SK-N-SH (cell line): ENCODE data around the gene IL26. TPM values are rescaled to one million over a fixed set of nuclear protein-coding genes. Genes with fewer than 3 reads are reported as not detected.

ENCODE experiments used
- CTCF ChIA-PET: fragments of 300-600, 350-600 bp; formaldehyde crosslinking; extraction: SDS; loops from one replicate; lab custom pipeline; 2021; lab: Yijun Ruan, JAX
- POLR2A ChIA-PET: fragments of 350-600 bp; sonication (Branson Sonifier 250); formaldehyde crosslinking; extraction: SDS; loops from one replicate; lab custom pipeline; 2020; ENCODE audit warnings: antibody characterized with exemption, inconsistent platforms; lab: Yijun Ruan, JAX
- DNase-seq: peaks from one replicate; pipeline ENCODE4 v3.0.0; 2012
- H2AFZ ChIP-seq: fragments of 200-600 bp; sonication (generic); 2 replicates; pipeline ENCODE4 v1.8.1; 2016; ENCODE audit warnings: antibody characterized with exemption, mild to moderate bottlenecking, low read depth
- H3F3A ChIP-seq: fragments of 200-600 bp; sonication (generic); replicated peaks from 2 replicates; pipeline ENCODE3; 2016; ENCODE audit warnings: antibody characterized with exemption, mild to moderate bottlenecking; ENCODE audit not compliant: insufficient read depth
- H3K27ac ChIP-seq, 2 experiments: fragments of 200-500 bp in 1 of 2; fragments of 200-600 bp in 1 of 2; sonication (Bioruptor generic) in 1 of 2; sonication (generic), shearing (Covaris generic) in 1 of 2; 2 replicates each; pipeline versions ENCODE4 v1.5.1 to v1.6.1; 2014 to 2016; ENCODE audit warnings: low read depth in 2 of 2, inconsistent platforms in 1 of 2, low read length in 1 of 2, mild to moderate bottlenecking in 1 of 2, mixed read lengths in 1 of 2
- H3K27me3 ChIP-seq: fragments of 200-600 bp; sonication (generic), shearing (Covaris generic); 2 replicates; pipeline ENCODE4 v1.6.1; 2016; ENCODE audit warnings: mixed run types; ENCODE audit not compliant: insufficient read depth
- H3K36me3 ChIP-seq, 2 experiments: fragments of 200-500 bp in 1 of 2; fragments of 200-600 bp in 1 of 2; sonication (Bioruptor generic) in 1 of 2; sonication (generic) in 1 of 2; replicated peaks in 1 of 2; 2 replicates each; pipeline versions ENCODE3 to v1.5.1; 2014 to 2016; ENCODE audit warnings: low read length in 1 of 2, mild to moderate bottlenecking in 1 of 2; ENCODE audit not compliant: insufficient read depth in 2 of 2, control insufficient read depth in 1 of 2
- H3K4me1 ChIP-seq, 2 experiments: fragments of 200-500 bp in 1 of 2; fragments of 200-600 bp in 1 of 2; sonication (Bioruptor generic) in 1 of 2; sonication (generic), shearing (Covaris generic) in 1 of 2; 2 replicates each; pipeline versions ENCODE4 v1.5.1 to v1.6.1; 2014 to 2016; ENCODE audit warnings: low read depth in 1 of 2, low read length in 1 of 2, mixed run types in 1 of 2; ENCODE audit not compliant: insufficient read depth in 2 of 2, control insufficient read depth in 1 of 2
- H3K4me2 ChIP-seq: fragments of 200-600 bp; sonication (generic), shearing (Covaris generic); 2 replicates; pipeline ENCODE4 v1.6.1; 2017; ENCODE audit warnings: mixed run types
- H3K4me3 ChIP-seq, 2 experiments: fragments of 200-500 bp in 1 of 2; fragments of 200-600 bp in 1 of 2; sonication (Bioruptor generic) in 1 of 2; sonication (generic), shearing (Covaris generic) in 1 of 2; 2 replicates each; pipeline versions ENCODE4 v1.5.1 to v1.8.1; 2014 to 2016; ENCODE audit warnings: low read depth in 2 of 2, inconsistent platforms in 1 of 2, low read length in 1 of 2, mild to moderate bottlenecking in 1 of 2, mixed read lengths in 1 of 2, moderate library complexity in 1 of 2
- H3K79me2 ChIP-seq: fragments of 200-600 bp; sonication (generic); 2 replicates; pipeline ENCODE4 v1.8.1; 2017; ENCODE audit warnings: mild to moderate bottlenecking; ENCODE audit not compliant: insufficient read depth
- H3K9ac ChIP-seq: fragments of 200-600 bp; sonication (generic); 2 replicates; pipeline ENCODE4 v1.6.1; 2017; ENCODE audit warnings: mixed run types
- H3K9me2 ChIP-seq: fragments of 200-600 bp; sonication (generic); 2 replicates; pipeline ENCODE4 v1.6.1; 2017; ENCODE audit warnings: mixed run types
- H3K9me3 ChIP-seq: fragments of 200-600 bp; sonication (generic); 2 replicates; pipeline ENCODE4 v1.6.1; 2017; ENCODE audit warnings: mixed run types, mild to moderate bottlenecking, moderate library complexity
- H4K20me1 ChIP-seq: fragments of 200-600 bp; sonication (generic); 2 replicates; pipeline ENCODE4 v1.6.1; 2017; ENCODE audit warnings: mild to moderate bottlenecking, mixed run types; ENCODE audit not compliant: insufficient read depth
- CHD2 ChIP-seq: fragments of 150-350 bp; IDR thresholded peaks from 2 replicates; pipeline ENCODE4 v1.6.1; 2018; ENCODE audit warnings: low read length; ENCODE audit not compliant: partially characterized antibody
- EP300 ChIP-seq, 2 experiments: IDR thresholded peaks; 2 replicates each; pipeline versions ENCODE4 v1.4.0 to v1.6.1; 2012; ENCODE audit warnings: borderline replicate concordance in 1 of 2, low read depth in 1 of 2, low read length in 1 of 2
- EZH2phosphoT487 ChIP-seq: fragments of 200-600 bp; sonication (generic); IDR thresholded peaks from 2 replicates; pipeline ENCODE4 v1.6.1; 2017; ENCODE audit warnings: low read depth, mixed run types, mild to moderate bottlenecking, antibody characterized with exemption, moderate library complexity, borderline replicate concordance
- FOSL2 ChIP-seq: IDR thresholded peaks from 2 replicates; pipeline ENCODE4 v1.4.0; 2012; ENCODE audit warnings: low read depth, mild to moderate bottlenecking, moderate library complexity, borderline replicate concordance
- FOXM1 ChIP-seq: IDR thresholded peaks from 2 replicates; pipeline ENCODE4 v1.4.0; 2012; ENCODE audit warnings: low read depth, mild to moderate bottlenecking
- GABPA ChIP-seq: IDR thresholded peaks from 2 replicates; pipeline ENCODE4 v1.4.0; 2012; ENCODE audit warnings: low read depth, mild to moderate bottlenecking
- GATA2 ChIP-seq: sonication (generic); formaldehyde crosslinking; IDR thresholded peaks from 2 replicates; pipeline ENCODE4 v1.5.0; 2020; ENCODE audit warnings: mild to moderate bottlenecking, missing genetic modification reagents
- IRF3 ChIP-seq: fragments of 150-350 bp; IDR thresholded peaks from 2 replicates; pipeline ENCODE4 v1.6.1; 2016; ENCODE audit warnings: mild to moderate bottlenecking, low read depth, low read length
- MXI1 ChIP-seq: IDR thresholded peaks from 2 replicates; pipeline ENCODE4 v1.6.1; 2012; ENCODE audit warnings: mild to moderate bottlenecking, low read depth, low read length, improper control_type of control experiment
- NFIC ChIP-seq: IDR thresholded peaks from 2 replicates; pipeline ENCODE4 v1.4.0; 2012; ENCODE audit warnings: borderline replicate concordance
- PBX3 ChIP-seq: IDR thresholded peaks from 2 replicates; pipeline ENCODE4; 2012
- POLR2AphosphoS5 ChIP-seq: IDR thresholded peaks from 2 replicates; pipeline ENCODE4 v1.6.1; 2012; ENCODE audit warnings: low read depth, low read length
- RCOR1 ChIP-seq: fragments of 150-350 bp; IDR thresholded peaks from 2 replicates; pipeline ENCODE4 v1.6.1; 2017; ENCODE audit warnings: antibody characterized with exemption, low read length
- RFX5 ChIP-seq: IDR thresholded peaks from 2 replicates; pipeline ENCODE4 v1.6.1; 2012; ENCODE audit warnings: mild to moderate bottlenecking, improper control_type of control experiment, low read length
- SIN3A ChIP-seq: IDR thresholded peaks from 2 replicates; pipeline ENCODE4 v1.6.1; 2012; ENCODE audit warnings: low read depth, mild to moderate bottlenecking, low read length, moderate library complexity, borderline replicate concordance
- TCF12 ChIP-seq: IDR thresholded peaks from 2 replicates; pipeline ENCODE4 v1.4.0; 2012
- USF1 ChIP-seq: IDR thresholded peaks from 2 replicates; pipeline ENCODE4 v1.4.0; 2012; ENCODE audit warnings: low read depth, borderline replicate concordance
- ZBTB33 ChIP-seq: IDR thresholded peaks from 2 replicates; pipeline ENCODE4 v1.4.0; 2012; ENCODE audit warnings: low read depth, borderline replicate concordance
- WGBS: methylation state at CpG from one replicate; pipeline ENCODE4 v1.1.6; 2017; ENCODE audit warnings: low lambda C conversion rate; 5-methylcytosine and 5-hydroxymethylcytosine counted together
- polyA plus RNA-seq, 3 experiments: library from polyadenylated mRNA; depleted of rRNA; stranded (reverse); fragments of >200 nt; gene quantifications; 2 replicates each; pipeline ENCODE4 v1.2.3, GENCODE V29; 2012

IL26 gene
- polyA plus RNA-seq, 1 of the 3 experiments (the other 2 are of a cell fraction): not detected

GRCh38 chr12:68199127-68199526 is 26.5 kb downstream of the IL26 start:
- TF ChIP-seq USF1: no peak
- TF ChIP-seq IRF3: no peak
- TF ChIP-seq SIN3A: no peak
- TF ChIP-seq FOSL2: no peak
- no peak for TF ChIP-seq RCOR1
- TF ChIP-seq CHD2: no peak
- TF ChIP-seq POLR2AphosphoS5: no peak
- Histone ChIP-seq H3K36me3 (no peaks in the 10 kb centered on the region), H3K4me1 (no peaks in the 10 kb centered on the region; a peak in 1 of 4 replicates), H3K27ac (no peak overlapping the region), H3K27me3 (peaks cover 13% of the 10 kb centered on the region; the same call in 1 of the 2 replicates), H3K4me2 (no peak overlapping the region), H3K79me2 (no peaks in the 10 kb centered on the region), H4K20me1 (no peaks in the 10 kb centered on the region), H3K4me3 (no peak overlapping the region), H3F3A (peaks cover 6% of the 10 kb centered on the region), H3K9ac (no peak overlapping the region), H2AFZ (no peak overlapping the region), H3K9me3 (no peaks in the 10 kb centered on the region), H3K9me2 (no peaks in the 10 kb centered on the region)
- 78% methylated on average over 1 of the region's 1 CpG for WGBS
- ChIA-PET CTCF (interaction anchor here (1.7 kb wide), 1 partner anchor 24 kb away, joined by 6 read pairs; no protein-coding TSS in a partner anchor), POLR2A (no interaction called here)
- DNase-seq: no peak

- CTCF ChIA-PET: interaction anchor here (1.1 to 1.7 kb wide), 2 partner anchors 9 to 24 kb away, joined by 3 to 6 read pairs; no protein-coding TSS in a partner anchor
- Histone ChIP-seq H3K36me3 (no peaks in the 10 kb centered on the region), H3K79me2 (no peaks in the 10 kb centered on the region), H3K9me3 (no peaks in the 10 kb centered on the region), H3K27me3 (peaks cover 13% of the 10 kb centered on the region; the same call in 1 of the 2 replicates), H3K4me2 (no peak overlapping the region), H3K9me2 (no peaks in the 10 kb centered on the region), H3K27ac (no peak overlapping the region), H2AFZ (no peak overlapping the region), H3K9ac (no peak overlapping the region), H4K20me1 (no peaks in the 10 kb centered on the region), H3K4me1 (no peaks in the 10 kb centered on the region; a peak in 1 of 4 replicates), H3K4me3 (no peak overlapping the region), H3F3A (peaks cover 6% of the 10 kb centered on the region)
- WGBS: 60% methylated on average over 12 of the region's 12 CpGs
- no peak for DNase-seq
- POLR2A ChIA-PET: no interaction called here
- TF ChIP-seq SIN3A (no peak), IRF3 (no peak), POLR2AphosphoS5 (no peak), TCF12 (no peak), USF1 (no peak), EP300 (IDR thresholded peaks at IDR 0.05; ENCODE audit: borderline replicate concordance in 1 of 2, low read depth in 1 of 2, low read length in 1 of 2) (no peak), PBX3 (no peak), EZH2phosphoT487 (no peak), MXI1 (no peak), FOXM1 (no peak), GATA2 (CRISPR knock-in tag) (no peak), GABPA (no peak), FOSL2 (no peak), ZBTB33 (no peak), NFIC (no peak), RFX5 (no peak)
These were observed 27.0 kb downstream of the IL26 start for GRCh38 chr12:68198507-68199086.
